B cell (primary cell): ENCODE data around the gene MAPKAPK5.

Experiments used
- CTCF ChIP-seq: fragments of 200-600 bp; IDR thresholded peaks from one replicate; pipeline ENCODE4 v1.8.0; 2022; ENCODE audit warnings: antibody characterized with exemption, mild to moderate bottlenecking
- EZH2 ChIP-seq: IDR thresholded peaks from 2 replicates; pipeline ENCODE4 v1.6.1; 2012; ENCODE audit warnings: borderline replicate concordance, low read depth, mild to moderate bottlenecking, moderate library complexity, low read length; ENCODE audit not compliant: insufficient read depth, poor library complexity, severe bottlenecking

DNA sequence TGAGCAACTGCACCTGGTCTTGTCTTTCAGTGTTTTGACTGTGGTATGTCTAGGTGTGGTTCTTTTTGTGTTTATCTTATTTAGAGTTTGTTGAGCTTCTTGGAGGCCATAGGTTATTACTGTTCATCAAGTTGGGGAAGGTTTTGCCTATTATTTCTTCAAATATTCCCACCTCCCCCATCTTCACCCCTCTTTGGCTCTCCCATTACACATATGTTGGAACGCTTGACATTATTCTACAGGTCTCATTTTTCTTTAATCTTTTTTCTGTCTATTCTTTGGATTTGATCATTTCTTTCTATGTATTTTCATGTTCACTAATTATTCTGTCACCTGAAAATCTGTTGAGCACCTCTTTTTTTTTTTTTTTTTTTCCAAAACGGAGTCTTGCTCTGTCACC, 16.2 kb downstream of the MAPKAPK5 start:
- TF ChIP-seq EZH2 (no peak), CTCF (no peak)
